Endothelial cell of umbilical vein (primary cell): ENCODE data around the gene ABCA2.
A peak's percentile ranks its signal among the peaks of the same experiment; 100 is the strongest.

Source experiments
- EZH2 ChIP-seq: IDR thresholded peaks from 2 replicates; pipeline ENCODE4 v1.6.1; 2012; ENCODE audit warnings: borderline replicate concordance, low read depth, mild to moderate bottlenecking, moderate library complexity, low read length, inconsistent platforms; ENCODE audit not compliant: severe bottlenecking
- JUN ChIP-seq: IDR thresholded peaks from 2 replicates; pipeline ENCODE4 v1.6.1; 2011; ENCODE audit warnings: borderline replicate concordance, low read depth; ENCODE audit not compliant: insufficient read length, insufficient read depth
- POLR2A ChIP-seq: IDR thresholded peaks from 2 replicates; pipeline ENCODE4 v1.6.1; 2012; ENCODE audit warnings: low read depth, mild to moderate bottlenecking, control low read depth, low read length
- POLR2AphosphoS5 ChIP-seq: IDR thresholded peaks from 2 replicates; pipeline ENCODE4 v1.6.1; 2012; ENCODE audit warnings: low read depth, mild to moderate bottlenecking, control low read depth, low read length, moderate library complexity; ENCODE audit not compliant: insufficient read depth
- TF ChIP-seq, protein P1 (sequence below), 2 donors: IDR thresholded peaks; 1 replicate in 1 of 2; 2 replicates in 1 of 2; pipeline ENCODE4 v1.5.1; 2011; ENCODE audit warnings: low read length in 2 of 2, mild to moderate bottlenecking in 2 of 2, moderate library complexity in 2 of 2, control low read depth in 1 of 2, inconsistent platforms in 1 of 2, low read depth in 1 of 2; ENCODE audit not compliant: insufficient read depth in 1 of 2; ENCODE audit errors: extremely low read depth in 1 of 2

DNA sequence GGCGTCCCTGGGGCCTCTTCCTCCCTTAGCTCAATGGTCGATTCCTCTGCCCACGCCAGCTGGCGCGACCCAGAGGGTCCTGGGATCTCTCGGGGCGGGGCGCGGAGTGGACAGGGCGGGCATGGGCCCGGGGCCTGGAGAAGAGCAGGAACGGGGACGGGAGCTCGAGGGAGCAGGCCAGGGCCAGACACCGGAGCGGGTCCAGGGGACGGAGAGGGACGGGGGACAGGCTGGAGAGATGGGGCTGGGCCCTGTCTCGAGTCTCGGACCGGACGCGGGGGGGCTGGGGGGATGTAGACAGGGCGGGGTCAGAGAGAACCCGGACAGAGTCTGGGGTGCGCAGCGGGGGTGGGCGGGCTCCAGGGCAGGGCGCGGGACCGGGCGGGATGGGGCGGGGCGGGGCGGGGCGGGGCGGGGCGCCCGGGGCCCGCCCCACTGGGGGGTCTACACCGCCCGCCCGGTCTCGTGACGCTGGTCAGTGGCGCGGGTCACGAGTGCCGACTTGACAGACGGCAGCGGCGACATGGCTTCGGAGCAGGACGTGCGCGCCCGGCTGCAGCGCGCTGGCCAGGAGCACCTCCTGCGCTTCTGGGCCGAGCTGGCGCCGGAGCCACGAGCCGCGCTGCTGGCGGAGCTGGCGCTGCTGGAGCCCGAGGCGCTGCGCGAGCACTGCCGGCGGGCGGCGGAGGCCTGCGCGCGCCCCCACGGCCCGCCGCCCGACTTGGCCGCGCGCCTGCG is 49.1 kb upstream of the ABCA2 start, which contains the start of gene UAP1L1:
- TF ChIP-seq POLR2A (peak; percentile 71), JUN (no peak), EZH2 (no peak), POLR2AphosphoS5 (peak; percentile 64)
- TF ChIP-seq, protein P1, sequence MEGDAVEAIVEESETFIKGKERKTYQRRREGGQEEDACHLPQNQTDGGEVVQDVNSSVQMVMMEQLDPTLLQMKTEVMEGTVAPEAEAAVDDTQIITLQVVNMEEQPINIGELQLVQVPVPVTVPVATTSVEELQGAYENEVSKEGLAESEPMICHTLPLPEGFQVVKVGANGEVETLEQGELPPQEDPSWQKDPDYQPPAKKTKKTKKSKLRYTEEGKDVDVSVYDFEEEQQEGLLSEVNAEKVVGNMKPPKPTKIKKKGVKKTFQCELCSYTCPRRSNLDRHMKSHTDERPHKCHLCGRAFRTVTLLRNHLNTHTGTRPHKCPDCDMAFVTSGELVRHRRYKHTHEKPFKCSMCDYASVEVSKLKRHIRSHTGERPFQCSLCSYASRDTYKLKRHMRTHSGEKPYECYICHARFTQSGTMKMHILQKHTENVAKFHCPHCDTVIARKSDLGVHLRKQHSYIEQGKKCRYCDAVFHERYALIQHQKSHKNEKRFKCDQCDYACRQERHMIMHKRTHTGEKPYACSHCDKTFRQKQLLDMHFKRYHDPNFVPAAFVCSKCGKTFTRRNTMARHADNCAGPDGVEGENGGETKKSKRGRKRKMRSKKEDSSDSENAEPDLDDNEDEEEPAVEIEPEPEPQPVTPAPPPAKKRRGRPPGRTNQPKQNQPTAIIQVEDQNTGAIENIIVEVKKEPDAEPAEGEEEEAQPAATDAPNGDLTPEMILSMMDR (IDR thresholded peaks at IDR 0.05; ENCODE audit: extremely low read depth in 1 of 2, insufficient read depth in 1 of 2, low read depth in 1 of 2, low read length in 2 of 2) = no peak
